Osteoblast (primary cell): ENCODE measurements around the gene VPS35L. TPM values are rescaled to one million over a fixed set of nuclear protein-coding genes. Genes with fewer than 3 reads are reported as not detected.
A peak's percentile ranks its signal among the peaks of the same experiment; 100 is the strongest.

Source experiments
- DNase-seq: peaks from one replicate; pipeline ENCODE4 v3.0.0; 2011; ENCODE audit warnings: low spot score, mixed read lengths; ENCODE audit not compliant: insufficient read length; ENCODE audit errors: missing footprints
- H2AFZ ChIP-seq: 2 replicates; pipeline ENCODE4 v1.6.0; 2011; ENCODE audit warnings: mild to moderate bottlenecking, low read length
- H3K27ac ChIP-seq: 2 replicates; pipeline ENCODE4 v1.5.1; 2011; ENCODE audit warnings: mild to moderate bottlenecking, low read depth, low read length, moderate library complexity
- H3K27me3 ChIP-seq: 2 replicates; pipeline ENCODE4 v1.6.0; 2012; ENCODE audit warnings: mild to moderate bottlenecking, control low read depth, inconsistent platforms, low read length, moderate library complexity; ENCODE audit not compliant: insufficient read depth
- H3K36me3 ChIP-seq: 2 replicates; pipeline ENCODE4 v1.5.1; 2011; ENCODE audit warnings: mild to moderate bottlenecking, low read length, control low read depth, moderate library complexity; ENCODE audit not compliant: insufficient read depth
- H3K4me1 ChIP-seq: 2 replicates; pipeline ENCODE4 v1.5.1; 2011; ENCODE audit warnings: mild to moderate bottlenecking, low read length, control low read depth, moderate library complexity; ENCODE audit not compliant: insufficient read depth
- H3K4me2 ChIP-seq: 2 replicates; pipeline ENCODE4 v1.6.0; 2011; ENCODE audit warnings: mild to moderate bottlenecking, low read length; ENCODE audit not compliant: insufficient read depth
- H3K4me3 ChIP-seq: fragments of 200-600 bp; sonication (generic); 3 replicates; pipeline ENCODE4 v1.5.1; 2012; ENCODE audit warnings: mild to moderate bottlenecking, low read length, inconsistent platforms; ENCODE audit not compliant: insufficient read depth
- H3K79me2 ChIP-seq: 2 replicates; pipeline ENCODE4 v1.6.0; 2012; ENCODE audit warnings: mild to moderate bottlenecking, low read length, control low read depth, inconsistent platforms; ENCODE audit not compliant: insufficient read depth
- H3K9me3 ChIP-seq: 2 replicates; pipeline ENCODE4 v1.5.1; 2011; ENCODE audit warnings: low read depth, low read length, control low read depth
- H4K20me1 ChIP-seq: 2 replicates; pipeline ENCODE4 v1.6.0; 2012; ENCODE audit warnings: mild to moderate bottlenecking, low read length, control low read depth; ENCODE audit not compliant: insufficient read depth
- total RNA-seq: library from RNA; depleted of rRNA; stranded (reverse); fragments of >200 nt; gene quantifications from 2 replicates; pipeline ENCODE4 v1.2.3, GENCODE V29; 2012
- TF ChIP-seq, protein P1 (sequence below): IDR thresholded peaks from 2 replicates; pipeline ENCODE4 v1.5.1; 2011; ENCODE audit warnings: mild to moderate bottlenecking, low read depth, low read length, moderate library complexity; ENCODE audit errors: extremely low read depth

The VPS35L gene
- total RNA-seq, 1 donor, result 64.8 TPM

- Histone ChIP-seq H3K4me3 (no peak overlapping the region), H3K79me2 (no peaks in the 10 kb centered on the region), H3K4me2 (no peak overlapping the region), H3K9me3 (no peaks in the 10 kb centered on the region), H3K27ac (no peak overlapping the region), H4K20me1 (peaks cover 3% of the 10 kb centered on the region), H3K27me3 (no peaks in the 10 kb centered on the region), H3K4me1 (no peaks in the 10 kb centered on the region), H2AFZ (no peak overlapping the region), H3K36me3 (peaks cover 47% of the 10 kb centered on the region)
- peak; percentile 77 for DNase-seq
- TF ChIP-seq, protein P1, sequence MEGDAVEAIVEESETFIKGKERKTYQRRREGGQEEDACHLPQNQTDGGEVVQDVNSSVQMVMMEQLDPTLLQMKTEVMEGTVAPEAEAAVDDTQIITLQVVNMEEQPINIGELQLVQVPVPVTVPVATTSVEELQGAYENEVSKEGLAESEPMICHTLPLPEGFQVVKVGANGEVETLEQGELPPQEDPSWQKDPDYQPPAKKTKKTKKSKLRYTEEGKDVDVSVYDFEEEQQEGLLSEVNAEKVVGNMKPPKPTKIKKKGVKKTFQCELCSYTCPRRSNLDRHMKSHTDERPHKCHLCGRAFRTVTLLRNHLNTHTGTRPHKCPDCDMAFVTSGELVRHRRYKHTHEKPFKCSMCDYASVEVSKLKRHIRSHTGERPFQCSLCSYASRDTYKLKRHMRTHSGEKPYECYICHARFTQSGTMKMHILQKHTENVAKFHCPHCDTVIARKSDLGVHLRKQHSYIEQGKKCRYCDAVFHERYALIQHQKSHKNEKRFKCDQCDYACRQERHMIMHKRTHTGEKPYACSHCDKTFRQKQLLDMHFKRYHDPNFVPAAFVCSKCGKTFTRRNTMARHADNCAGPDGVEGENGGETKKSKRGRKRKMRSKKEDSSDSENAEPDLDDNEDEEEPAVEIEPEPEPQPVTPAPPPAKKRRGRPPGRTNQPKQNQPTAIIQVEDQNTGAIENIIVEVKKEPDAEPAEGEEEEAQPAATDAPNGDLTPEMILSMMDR, result no peak
Observed at GRCh38 chr16:19573997-19574396, 18.5 kb downstream of the VPS35L start.

DNA sequence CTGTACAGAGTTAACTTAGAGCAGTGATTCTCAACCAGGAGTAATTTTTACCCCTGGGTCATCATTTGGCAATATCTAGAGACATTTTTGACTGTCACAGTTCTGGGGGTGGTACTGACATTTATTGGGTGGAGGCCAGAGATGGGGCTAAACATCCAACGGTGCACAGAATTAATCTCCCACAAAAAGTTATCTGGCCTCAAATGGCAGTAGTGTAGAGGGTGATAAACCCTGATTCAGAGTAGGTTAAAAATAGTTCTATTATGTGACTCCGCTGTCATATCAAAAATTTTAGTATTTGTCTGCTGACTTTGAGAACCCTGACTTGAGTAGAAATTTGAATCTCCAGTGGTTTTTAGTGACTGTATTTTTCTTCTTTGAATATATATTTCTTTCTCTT, 19.1 kb downstream of the VPS35L start:
- Histone ChIP-seq H2AFZ (no peak overlapping the region), H3K79me2 (no peaks in the 10 kb centered on the region), H3K4me3 (no peak overlapping the region), H3K36me3 (peaks cover 43% of the 10 kb centered on the region), H3K4me2 (no peak overlapping the region), H3K4me1 (no peaks in the 10 kb centered on the region), H3K9me3 (no peaks in the 10 kb centered on the region), H3K27ac (no peak overlapping the region), H3K27me3 (no peaks in the 10 kb centered on the region), H4K20me1 (peaks cover 3% of the 10 kb centered on the region)
- DNase-seq, result no peak
- TF ChIP-seq, protein P1, result no peak

- Histone ChIP-seq H3K4me2 (no peak overlapping the region), H3K79me2 (no peaks in the 10 kb centered on the region)
Observed at GRCh38 chr16:19578378-19578971, 23.0 kb downstream of the VPS35L start.

DNA sequence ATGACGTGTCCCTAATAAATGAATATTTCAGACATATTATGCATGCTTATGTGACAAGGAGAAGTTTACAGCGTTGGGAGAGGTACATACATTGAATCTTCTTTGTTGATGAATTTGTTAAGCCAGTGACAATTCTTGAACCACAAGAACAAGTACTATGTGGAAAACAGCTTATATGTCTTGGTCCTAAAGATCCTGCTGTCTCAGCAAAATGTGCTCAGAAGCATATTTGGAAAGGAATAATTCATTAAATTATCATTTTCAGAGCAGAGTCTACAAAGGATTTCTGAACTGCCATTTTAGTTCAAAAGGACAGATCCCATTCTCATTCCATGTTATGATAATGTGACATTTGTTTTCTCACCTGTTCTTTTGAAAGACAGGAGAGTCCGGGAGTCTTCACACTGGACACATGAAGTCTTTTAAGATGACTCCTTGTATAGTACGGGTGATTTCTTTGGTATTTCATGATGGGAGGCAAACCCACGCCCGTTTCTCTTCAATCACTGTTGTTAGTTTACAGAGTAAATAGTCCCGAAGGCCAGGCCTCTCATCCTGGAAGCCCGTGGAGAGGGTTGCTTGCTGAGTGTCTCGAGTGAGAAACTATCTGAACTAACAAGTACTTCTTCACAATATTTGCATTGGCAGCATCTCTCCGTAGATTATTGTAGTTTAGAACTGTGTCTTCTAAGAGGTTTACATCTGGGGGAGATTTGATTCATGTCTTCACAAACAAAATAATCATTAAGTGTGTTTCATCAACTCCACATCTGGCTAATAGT, 26.7 kb downstream of the VPS35L start:
- Histone ChIP-seq H3K79me2 (no peaks in the 10 kb centered on the region), H3K9me3 (no peaks in the 10 kb centered on the region), H3K4me2 (no peak overlapping the region), H3K36me3 (peaks cover 62% of the 10 kb centered on the region), H4K20me1 (peaks cover 3% of the 10 kb centered on the region), H3K4me1 (no peaks in the 10 kb centered on the region), H3K27ac (no peak overlapping the region), H3K27me3 (no peaks in the 10 kb centered on the region), H3K4me3 (no peak overlapping the region), H2AFZ (no peak overlapping the region)
- TF ChIP-seq, protein P1, result no peak
- no peak for DNase-seq

More at GRCh38 chr16:19578378-19578971, 23.0 kb downstream of the VPS35L start:
- TF ChIP-seq, protein P1, result no peak
- no peak overlapping the region for H3K4me3 ChIP-seq
- peaks cover 3% of the 10 kb centered on the region for H4K20me1 ChIP-seq
- DNase-seq, result no peak
- H3K36me3 ChIP-seq, result peaks cover 63% of the 10 kb centered on the region
- H3K4me1 ChIP-seq, result no peaks in the 10 kb centered on the region
- H2AFZ ChIP-seq, result no peak overlapping the region
- H3K27me3 ChIP-seq, result no peaks in the 10 kb centered on the region
- H3K9me3 ChIP-seq, result no peaks in the 10 kb centered on the region
- H3K27ac ChIP-seq, result no peak overlapping the region
